GM12873 (cell line): ENCODE results near the gene ADAD2.

Experiments
- TF ChIP-seq, protein P1 (sequence below): IDR thresholded peaks from 2 replicates; pipeline ENCODE4 v1.5.1; 2012; ENCODE audit warnings: low read depth, mild to moderate bottlenecking, moderate library complexity, low read length, control low read depth; ENCODE audit not compliant: insufficient read depth; ENCODE audit errors: missing control alignments

The ADAD2 gene

DNA sequence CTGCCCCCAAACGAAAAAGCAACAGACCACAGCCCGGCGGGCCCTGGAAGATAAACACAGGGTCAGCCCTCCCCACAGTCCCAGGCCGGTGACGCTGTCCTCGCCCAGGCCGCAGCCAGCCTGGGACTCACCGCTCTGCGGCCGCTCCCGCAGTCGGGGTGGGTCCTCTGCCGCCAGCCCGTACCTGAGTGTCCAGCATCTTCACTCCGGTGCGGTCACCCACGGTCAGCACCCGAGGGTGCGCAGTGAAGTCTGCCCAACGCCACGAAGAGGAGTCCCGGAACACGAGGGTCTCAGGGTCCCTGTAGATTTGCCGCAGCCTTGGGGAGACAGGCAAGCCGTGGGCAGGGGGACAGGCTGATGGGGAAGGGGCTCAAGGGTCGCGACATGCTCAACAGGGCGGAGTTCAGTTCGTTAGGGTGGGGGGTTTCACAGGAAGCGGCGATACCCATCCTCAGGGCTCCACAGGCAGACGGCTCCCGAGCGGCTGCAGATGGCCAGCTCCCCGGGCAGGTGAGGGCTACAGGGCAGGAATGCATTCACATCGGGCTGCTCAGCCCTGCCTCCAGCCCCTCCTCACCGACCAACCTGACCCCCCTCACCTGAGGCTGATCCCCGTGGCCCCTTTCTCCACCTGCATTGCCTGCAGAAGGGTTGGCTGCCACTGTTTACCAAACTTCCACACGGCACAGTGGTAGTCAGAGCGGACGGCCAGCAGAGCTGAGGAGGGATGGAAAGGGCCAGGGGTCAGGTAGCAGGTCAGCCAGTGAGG, 9.6 kb upstream of the ADAD2 start:
- TF ChIP-seq, protein P1, sequence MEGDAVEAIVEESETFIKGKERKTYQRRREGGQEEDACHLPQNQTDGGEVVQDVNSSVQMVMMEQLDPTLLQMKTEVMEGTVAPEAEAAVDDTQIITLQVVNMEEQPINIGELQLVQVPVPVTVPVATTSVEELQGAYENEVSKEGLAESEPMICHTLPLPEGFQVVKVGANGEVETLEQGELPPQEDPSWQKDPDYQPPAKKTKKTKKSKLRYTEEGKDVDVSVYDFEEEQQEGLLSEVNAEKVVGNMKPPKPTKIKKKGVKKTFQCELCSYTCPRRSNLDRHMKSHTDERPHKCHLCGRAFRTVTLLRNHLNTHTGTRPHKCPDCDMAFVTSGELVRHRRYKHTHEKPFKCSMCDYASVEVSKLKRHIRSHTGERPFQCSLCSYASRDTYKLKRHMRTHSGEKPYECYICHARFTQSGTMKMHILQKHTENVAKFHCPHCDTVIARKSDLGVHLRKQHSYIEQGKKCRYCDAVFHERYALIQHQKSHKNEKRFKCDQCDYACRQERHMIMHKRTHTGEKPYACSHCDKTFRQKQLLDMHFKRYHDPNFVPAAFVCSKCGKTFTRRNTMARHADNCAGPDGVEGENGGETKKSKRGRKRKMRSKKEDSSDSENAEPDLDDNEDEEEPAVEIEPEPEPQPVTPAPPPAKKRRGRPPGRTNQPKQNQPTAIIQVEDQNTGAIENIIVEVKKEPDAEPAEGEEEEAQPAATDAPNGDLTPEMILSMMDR, result no peak

DNA sequence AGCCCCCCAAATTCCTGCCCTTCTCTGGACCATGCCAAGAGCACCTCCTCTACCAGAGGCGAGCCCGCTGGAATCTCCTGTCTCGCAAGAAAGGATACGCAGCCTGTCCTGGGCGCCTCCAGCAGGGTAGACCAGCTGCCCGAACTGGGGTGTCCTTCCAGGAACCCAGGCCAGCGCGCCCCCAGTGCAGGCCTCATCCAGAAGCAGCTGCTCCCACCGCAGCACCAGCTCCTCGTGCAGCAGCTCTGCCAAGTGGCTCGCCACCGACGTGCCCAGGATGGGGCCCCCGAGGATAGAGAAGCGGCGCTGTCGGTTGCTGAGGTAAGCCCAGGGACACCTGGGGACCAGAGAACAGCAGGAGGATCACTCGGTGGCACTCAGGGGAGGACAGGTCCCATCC, 8.9 kb upstream of the ADAD2 start:
- TF ChIP-seq, protein P1, result no peak

DNA sequence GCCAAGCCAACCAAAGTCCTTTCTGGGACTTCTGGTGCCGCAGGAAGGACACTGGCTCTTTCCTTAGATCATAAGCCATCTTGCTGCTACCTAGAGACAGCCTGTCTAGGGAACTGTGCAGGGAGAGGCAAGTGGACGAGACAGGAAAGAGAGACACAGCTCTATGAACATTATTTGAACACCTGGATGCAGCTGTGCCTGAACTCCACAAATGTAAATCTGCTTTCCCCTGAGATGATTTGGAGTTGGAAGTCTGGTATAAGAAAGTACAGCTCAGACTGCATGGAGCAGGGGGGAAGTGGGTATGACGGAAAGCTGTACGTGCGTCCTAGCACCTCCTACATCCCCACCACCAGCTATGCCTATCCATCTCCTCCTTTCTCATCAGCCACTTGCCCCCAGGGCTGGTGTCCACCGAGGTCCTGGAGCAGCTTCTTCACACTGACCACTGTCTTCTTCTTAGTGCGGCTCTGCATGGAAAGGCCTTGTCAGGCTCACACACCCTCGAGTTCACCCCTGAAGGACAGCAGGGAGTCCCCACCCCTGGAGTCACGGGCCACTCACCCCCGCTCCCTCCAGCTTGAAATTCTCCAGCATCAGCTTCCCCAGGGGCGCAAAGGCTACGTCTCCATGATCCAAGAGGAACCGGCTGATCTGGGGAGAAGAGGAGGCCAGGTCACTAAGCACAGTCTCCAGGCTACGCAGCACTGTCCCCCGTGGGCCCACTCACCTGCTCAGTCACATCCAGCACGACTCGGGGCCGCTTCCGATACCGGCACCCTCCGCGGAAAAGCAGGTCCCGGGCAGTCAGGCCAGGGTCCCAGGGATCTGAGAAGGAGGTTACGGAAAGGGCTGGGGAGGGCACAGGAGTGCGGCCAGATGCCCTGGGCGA, 8.0 kb upstream of the ADAD2 start:
- TF ChIP-seq, protein P1, result no peak

DNA sequence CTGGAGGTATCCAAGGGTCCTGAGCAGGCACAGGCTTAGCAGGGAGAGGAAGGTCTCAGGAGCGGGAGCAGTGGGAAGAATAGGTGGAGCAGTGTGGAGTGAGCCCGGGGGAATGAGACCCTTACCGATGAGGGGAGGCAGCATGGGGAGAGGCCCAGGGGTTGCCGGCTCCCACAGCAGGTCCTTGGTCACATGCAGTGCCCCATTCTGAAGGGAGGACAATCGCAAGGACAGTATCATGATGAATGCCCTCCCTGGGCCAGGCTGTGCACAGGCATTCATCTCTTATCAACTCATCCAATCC, 7.4 kb upstream of the ADAD2 start:
- TF ChIP-seq, protein P1, result no peak

DNA sequence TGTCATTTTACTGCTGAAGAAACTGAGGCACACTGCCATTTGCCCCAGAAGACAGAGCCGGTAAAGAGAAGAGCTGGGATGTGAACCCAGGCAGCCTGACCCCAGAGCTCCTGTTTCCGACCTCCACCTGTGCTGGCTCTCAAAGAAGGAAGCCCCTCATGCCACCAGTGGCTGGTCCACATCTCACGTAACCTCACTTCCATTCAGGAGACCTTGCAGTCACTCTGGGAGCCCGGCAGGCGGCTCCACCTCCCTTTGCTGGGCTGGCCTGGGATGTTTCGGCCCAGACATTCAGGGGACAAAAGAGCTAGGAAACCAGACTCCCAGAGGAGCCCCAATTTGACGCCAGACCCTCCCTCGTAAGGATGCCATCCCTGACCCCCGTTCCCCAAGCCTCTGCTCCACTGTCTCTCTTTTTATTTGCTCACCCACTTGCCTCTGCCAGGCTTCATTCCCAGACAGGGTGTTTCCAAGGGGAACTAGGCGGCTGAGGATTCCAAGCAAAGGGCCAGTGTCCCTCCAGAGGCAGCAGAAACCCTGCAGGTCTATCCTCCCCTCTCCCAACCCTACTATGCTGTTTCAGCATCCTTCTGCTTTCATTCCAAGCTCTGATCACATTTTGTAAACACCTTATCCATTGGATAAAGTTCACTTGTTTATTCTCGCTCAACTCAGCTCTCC, 6.9 kb upstream of the ADAD2 start:
- TF ChIP-seq, protein P1, result no peak

DNA sequence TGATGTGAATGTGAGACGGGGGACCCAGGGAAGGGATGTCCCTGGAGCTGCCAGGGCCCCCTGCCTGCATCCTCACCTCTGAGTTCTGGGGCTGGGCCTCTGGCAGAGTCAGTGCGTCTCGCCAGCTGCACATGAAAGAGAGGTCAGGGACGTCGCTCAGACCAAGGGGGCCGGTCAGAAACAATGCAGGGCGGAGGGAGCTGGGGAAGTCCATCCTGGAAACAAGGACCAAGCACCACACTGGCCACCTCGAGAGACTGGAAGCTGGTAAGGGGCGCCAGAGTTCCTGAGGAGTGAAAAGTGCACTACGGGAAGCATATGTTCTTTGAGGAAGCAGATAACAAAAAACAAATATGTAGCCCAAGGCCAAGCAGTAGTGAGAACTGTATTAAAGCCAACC, 6.2 kb upstream of the ADAD2 start:
- TF ChIP-seq, protein P1, result no peak
